Lung (tissue), 12 donors: Measurements from ENCODE around the gene LEKR1. TPM values are rescaled to one million over a fixed set of nuclear protein-coding genes. Genes with fewer than 3 reads are reported as not detected.

Experiments
- ATAC-seq: fragments of 200-7000 bp; cut with Tn5 transposase; one replicate; pipeline ENCODE4 v1.9.1; 2020; ENCODE audit warnings: moderate number of reproducible peaks; ENCODE audit not compliant: insufficient read depth, low FRiP score
- DNase-seq, 3 donors: peaks; one replicate each; pipeline ENCODE4 v3.0.0-alpha.2; 2013 to 2017
- H3K27ac ChIP-seq, 2 donors: one replicate each; pipeline ENCODE4 v1.5.1; 2013; ENCODE audit warnings: mild to moderate bottlenecking in 2 of 2, moderate library complexity in 2 of 2, control low read depth in 1 of 2, inconsistent platforms in 1 of 2, low read depth in 1 of 2, low read length in 1 of 2
- H3K27me3 ChIP-seq, 3 donors: one replicate each; pipeline ENCODE4 v1.5.1; 2013; ENCODE audit warnings: low read length in 2 of 3; ENCODE audit not compliant: control insufficient read depth in 3 of 3, insufficient read depth in 3 of 3
- H3K36me3 ChIP-seq, 4 donors: one replicate each; pipeline ENCODE4 v1.5.1; 2013; ENCODE audit warnings: low read length in 4 of 4, mild to moderate bottlenecking in 1 of 4, moderate library complexity in 1 of 4; ENCODE audit not compliant: control insufficient read depth in 4 of 4, insufficient read depth in 4 of 4
- H3K4me1 ChIP-seq, 5 donors: one replicate each; pipeline ENCODE4 v1.5.1; 2013; ENCODE audit warnings: low read length in 5 of 5, mild to moderate bottlenecking in 2 of 5, moderate library complexity in 1 of 5; ENCODE audit not compliant: control insufficient read depth in 5 of 5, insufficient read depth in 5 of 5
- H3K4me3 ChIP-seq: one replicate; pipeline ENCODE4 v1.5.1; 2013; ENCODE audit warnings: mild to moderate bottlenecking, control low read depth, moderate library complexity
- H3K9ac ChIP-seq, 2 donors: one replicate each; pipeline ENCODE4 v1.5.1; 2013; ENCODE audit warnings: low read length in 2 of 2, control low read depth in 1 of 2; ENCODE audit not compliant: insufficient read depth in 1 of 2
- H3K9me3 ChIP-seq, 4 donors: one replicate each; pipeline ENCODE4 v1.5.1; 2013; ENCODE audit warnings: low read length in 3 of 4, mild to moderate bottlenecking in 1 of 4, moderate library complexity in 1 of 4; ENCODE audit not compliant: control insufficient read depth in 4 of 4, insufficient read depth in 3 of 4
- CTCF ChIP-seq: IDR thresholded peaks from 2 replicates; pipeline ENCODE4 v1.5.1; 2012; ENCODE audit warnings: mild to moderate bottlenecking; ENCODE audit errors: control extremely low read depth, extremely low read depth
- WGBS, 2 donors: extraction: QIAGEN DNeasy Blood & Tissue Kit; methylation state at CpG; one replicate each; pipeline ENCODE4 v1.1.7; 2013; 5-methylcytosine and 5-hydroxymethylcytosine counted together
- polyA plus RNA-seq, 2 donors: library from polyadenylated mRNA; stranded (reverse); fragments of 200-250 nt; gene quantifications; one replicate each; pipeline ENCODE4 v1.2.1, GENCODE V29; 2013
- total RNA-seq, 2 donors: library from RNA; depleted of rRNA in 1 of 2; stranded (reverse); fragments of >200 nt in 1 of 2; gene quantifications; one replicate each; pipeline ENCODE4 v1.2.1, GENCODE V29; 2014 to 2021
- donor health status: control.
- donor health status: control.
- donor health status: Bipolar disorder and iron deficiency.
- donor health status: healthy.
- donor health status: DM: yes; HTN: yes; CAD: no.

LEKR1 gene
- total and polyA plus RNA-seq, 4 donors, result 0.71 to 5.4 (median 3.2) TPM

- H3K27ac ChIP-seq, result no peak overlapping the region
- no peak for TF ChIP-seq CTCF
- no peak for ATAC-seq
- no peak overlapping the region for H3K4me3 ChIP-seq
- H3K36me3 ChIP-seq, result no peaks in the 10 kb centered on the region
- no peaks in the 10 kb centered on the region for H3K27me3 ChIP-seq
- 39 to 75% methylated on average over 1 of the region's 1 CpG for WGBS, 2 donors
- no peak overlapping the region for H3K9ac ChIP-seq
- peaks cover 0 to 2% (median 0%) of the 10 kb centered on the region in 5 donors for H3K4me1 ChIP-seq
- DNase-seq, result no peak
- H3K9me3 ChIP-seq, result no peaks in the 10 kb centered on the region
Measured at GRCh38 chr3:156803952-156804741, 22.0 kb upstream of the LEKR1 start.

GRCh38 chr3:156806698-156807097 lies 19.5 kb upstream of the LEKR1 start:
- Histone ChIP-seq H3K9me3 (no peaks in the 10 kb centered on the region), H3K4me3 (no peak overlapping the region), H3K36me3 (no peaks in the 10 kb centered on the region), H3K4me1 (peaks cover 0 to 5% (median 0%) of the 10 kb centered on the region in 5 donors), H3K27ac (no peak overlapping the region), H3K9ac (no peak overlapping the region), H3K27me3 (no peaks in the 10 kb centered on the region)
- TF ChIP-seq CTCF, result no peak
- ATAC-seq, result no peak
- no peak for DNase-seq

- H3K27me3 ChIP-seq, result no peaks in the 10 kb centered on the region
- no peak overlapping the region for H3K27ac ChIP-seq
- ATAC-seq (no peak), DNase-seq (no peak)
- no peaks in the 10 kb centered on the region for H3K9me3 ChIP-seq
- no peaks in the 10 kb centered on the region for H3K36me3 ChIP-seq
- no peak for TF ChIP-seq CTCF
- H3K4me3 ChIP-seq, result no peak overlapping the region
- peaks cover 0 to 5% (median 0%) of the 10 kb centered on the region in 5 donors for H3K4me1 ChIP-seq
- H3K9ac ChIP-seq, result no peak overlapping the region
- WGBS, 2 donors, result 96 to 97% methylated on average over 2 of the region's 2 CpGs
Measured at GRCh38 chr3:156808025-156808424, 18.1 kb upstream of the LEKR1 start.
